DLD1 (cell line): ENCODE measurements around the gene TOGARAM2.

Experiments
- in situ Hi-C: cut with HindIII; loops from 2 replicates; pipeline ENCODE4 v1.10.0; 2017; ENCODE audit warnings: low sequenced_read_pairs

The TOGARAM2 gene

GRCh38 chr2:29051730-29052129 lies 70.6 kb downstream of the TOGARAM2 start:
- in situ Hi-C loops, result loop anchor here (25.0 kb wide), 1 partner anchor 136 kb away; no protein-coding TSS in a partner anchor

GRCh38 chr2:29052807-29053206 lies 71.7 kb downstream of the TOGARAM2 start:
- in situ Hi-C loops, result loop anchor here (25.0 kb wide), 1 partner anchor 134 kb away; no protein-coding TSS in a partner anchor

- in situ Hi-C loops, result loop anchor here (25.0 kb wide), 1 partner anchor 134 kb away; no protein-coding TSS in a partner anchor
Observed at GRCh38 chr2:29053223-29053622, 72.1 kb downstream of the TOGARAM2 start.

- in situ Hi-C loops, result loop anchor here (25.0 kb wide), 1 partner anchor 133 kb away; no protein-coding TSS in a partner anchor
Observed at GRCh38 chr2:29053670-29054400, 72.7 kb downstream of the TOGARAM2 start.

GRCh38 chr2:29054430-29054829 lies 73.3 kb downstream of the TOGARAM2 start:
- in situ Hi-C loops, result loop anchor here (25.0 kb wide), 1 partner anchor 133 kb away; no protein-coding TSS in a partner anchor

GRCh38 chr2:29055601-29056000 lies 74.5 kb downstream of the TOGARAM2 start:
- in situ Hi-C loops, result loop anchor here (25.0 kb wide), 1 partner anchor 132 kb away; no protein-coding TSS in a partner anchor

- in situ Hi-C loops, result loop anchor here (25.0 kb wide), 1 partner anchor 131 kb away; no protein-coding TSS in a partner anchor
Observed at GRCh38 chr2:29056452-29056851, 75.4 kb downstream of the TOGARAM2 start.

GRCh38 chr2:29057006-29057405 lies 75.9 kb downstream of the TOGARAM2 start:
- in situ Hi-C loops, result loop anchor here (25.0 kb wide), 1 partner anchor 130 kb away; no protein-coding TSS in a partner anchor

- in situ Hi-C loops, result loop anchor here (25.0 kb wide), 1 partner anchor 128 kb away; no protein-coding TSS in a partner anchor
Observed at GRCh38 chr2:29059624-29060023, 78.5 kb downstream of the TOGARAM2 start.

- in situ Hi-C loops, result loop anchor here (25.0 kb wide), 1 partner anchor 127 kb away; no protein-coding TSS in a partner anchor
Observed at GRCh38 chr2:29060441-29060840, 79.3 kb downstream of the TOGARAM2 start.

GRCh38 chr2:29061176-29061575 lies 80.1 kb downstream of the TOGARAM2 start:
- in situ Hi-C loops, result loop anchor here (25.0 kb wide), 1 partner anchor 126 kb away; no protein-coding TSS in a partner anchor

GRCh38 chr2:29061616-29062015 lies 80.5 kb downstream of the TOGARAM2 start:
- in situ Hi-C loops, result loop anchor here (25.0 kb wide), 1 partner anchor 126 kb away; no protein-coding TSS in a partner anchor

GRCh38 chr2:29062371-29062770 lies 81.3 kb downstream of the TOGARAM2 start:
- in situ Hi-C loops, result loop anchor here (25.0 kb wide), 1 partner anchor 125 kb away; no protein-coding TSS in a partner anchor

- in situ Hi-C loops, result loop anchor here (25.0 kb wide), 1 partner anchor 124 kb away; no protein-coding TSS in a partner anchor
Observed at GRCh38 chr2:29063056-29063455, 82.0 kb downstream of the TOGARAM2 start.

GRCh38 chr2:29063646-29064345 lies 82.7 kb downstream of the TOGARAM2 start:
- in situ Hi-C loops, result loop anchor here (25.0 kb wide), 1 partner anchor 124 kb away; no protein-coding TSS in a partner anchor

GRCh38 chr2:29064346-29064715 lies 83.2 kb downstream of the TOGARAM2 start:
- in situ Hi-C loops, result loop anchor here (25.0 kb wide), 1 partner anchor 123 kb away; no protein-coding TSS in a partner anchor

- in situ Hi-C loops, result loop anchor here (25.0 kb wide), 1 partner anchor 123 kb away; no protein-coding TSS in a partner anchor
Observed at GRCh38 chr2:29064746-29065067, 83.6 kb downstream of the TOGARAM2 start.

- in situ Hi-C loops, result loop anchor here (25.0 kb wide), 1 partner anchor 122 kb away; no protein-coding TSS in a partner anchor
Observed at GRCh38 chr2:29065068-29065811, 84.1 kb downstream of the TOGARAM2 start.

- in situ Hi-C loops, result loop anchor here (25.0 kb wide), 1 partner anchor 121 kb away; no protein-coding TSS in a partner anchor
Observed at GRCh38 chr2:29066271-29066860, 85.3 kb downstream of the TOGARAM2 start.
